CD8-positive, alpha-beta memory T cell (primary cell): ENCODE results near the gene IKZF1. TPM values are rescaled to one million over a fixed set of nuclear protein-coding genes. Genes with fewer than 3 reads are reported as not detected.
A peak's percentile ranks its signal among the peaks of the same experiment; 100 is the strongest.

Source experiments
- CTCF ChIA-PET: fragments of 350-600 bp; sonication (Branson Sonifier 250); formaldehyde crosslinking; loops from one replicate; lab custom pipeline; 2021; ENCODE audit warnings: antibody characterized with exemption; lab: Charles Lee
- POLR2A ChIA-PET: fragments of 350-600 bp; sonication (Branson Sonifier 250); formaldehyde crosslinking; loops from one replicate; lab custom pipeline; 2021; ENCODE audit warnings: antibody characterized with exemption; lab: Charles Lee
- DNase-seq, 5 donors: peaks; one replicate each; pipeline versions ENCODE4 v3.0.0 to v3.0.0-alpha.2; 2020 to 2022; ENCODE audit warnings: mixed read lengths in 1 of 5
- H3K27ac ChIP-seq: one replicate; pipeline ENCODE4 v1.7.0; 2013; ENCODE audit warnings: low read depth, mild to moderate bottlenecking, low read length, moderate library complexity
- H3K27me3 ChIP-seq: 2 replicates; pipeline ENCODE4 v1.7.0; 2013; ENCODE audit warnings: low read length, mild to moderate bottlenecking; ENCODE audit not compliant: insufficient read depth, poor library complexity, severe bottlenecking
- H3K36me3 ChIP-seq: 2 replicates; pipeline ENCODE4 v1.7.0; 2013; ENCODE audit warnings: mild to moderate bottlenecking, low read length, moderate library complexity; ENCODE audit not compliant: insufficient read depth
- H3K4me1 ChIP-seq: 2 replicates; pipeline ENCODE4 v1.7.0; 2013; ENCODE audit warnings: mild to moderate bottlenecking, low read length, moderate library complexity; ENCODE audit not compliant: insufficient read depth
- H3K4me3 ChIP-seq: 2 replicates; pipeline ENCODE4 v1.7.0; 2013; ENCODE audit warnings: mild to moderate bottlenecking, low read length
- H3K9me3 ChIP-seq: 2 replicates; pipeline ENCODE4 v1.7.0; 2013; ENCODE audit warnings: mild to moderate bottlenecking, low read length
- H3K27ac Mint-ChIP-seq, 8 donors: one replicate each; pipeline ENCODE4 v1.8.0; 2020 to 2021; ENCODE audit warnings: mixed read lengths in 8 of 8, mild to moderate bottlenecking in 6 of 8, inconsistent platforms in 3 of 8, moderate library complexity in 3 of 8
- H3K27me3 Mint-ChIP-seq, 2 donors: one replicate each; pipeline ENCODE4 v1.8.0; 2020 to 2021; ENCODE audit warnings: mixed read lengths in 2 of 2, mild to moderate bottlenecking in 1 of 2, moderate library complexity in 1 of 2
- H3K36me3 Mint-ChIP-seq, 3 donors: one replicate each; pipeline ENCODE4 v1.8.0; 2020 to 2021; ENCODE audit warnings: mixed read lengths in 3 of 3, inconsistent platforms in 1 of 3, mild to moderate bottlenecking in 1 of 3
- H3K4me1 Mint-ChIP-seq, 3 donors: one replicate each; pipeline ENCODE4 v1.8.0; 2020 to 2021; ENCODE audit warnings: mixed read lengths in 3 of 3, inconsistent platforms in 1 of 3, mild to moderate bottlenecking in 1 of 3
- H3K4me3 Mint-ChIP-seq, 7 donors: one replicate each; pipeline ENCODE4 v1.8.0; 2020 to 2021; ENCODE audit warnings: mixed read lengths in 7 of 7, mild to moderate bottlenecking in 6 of 7, moderate library complexity in 4 of 7, inconsistent platforms in 2 of 7
- H3K9me3 Mint-ChIP-seq, 5 donors: one replicate each; pipeline ENCODE4 v1.8.0; 2020 to 2022; ENCODE audit warnings: mixed read lengths in 5 of 5, mild to moderate bottlenecking in 3 of 5, moderate library complexity in 2 of 5, inconsistent platforms in 1 of 5
- polyA plus RNA-seq: library from polyadenylated mRNA; unstranded; fragments of 300-500 nt; fragmentation: Illumina TruSeq; gene quantifications from one replicate; pipeline ENCODE4 v1.2.3, GENCODE V29; 2021
- total RNA-seq, 2 experiments: library from RNA; stranded (reverse); gene quantifications; one replicate each; pipeline ENCODE4 v1.2.3, GENCODE V29; 2021

IKZF1 gene
- total and polyA plus RNA-seq, 3 experiments from 2014 or later = 225 to 238 (median 226) TPM

- CTCF ChIA-PET = interaction anchor here (2.3 kb wide), 1 partner anchor 38 kb away, joined by 8 read pairs; no protein-coding TSS in a partner anchor
- peaks cover 77 to 100% (median 93%) of the 10 kb centered on the region in 3 donors for H3K4me1 Mint-ChIP-seq
- Histone ChIP-seq H3K4me3 (no peak overlapping the region), H3K36me3 (peaks cover 61% of the 10 kb centered on the region), H3K27ac (no peak overlapping the region), H3K27me3 (no peaks in the 10 kb centered on the region), H3K9me3 (no peaks in the 10 kb centered on the region), H3K4me1 (peaks cover 73% of the 10 kb centered on the region)
- H3K27me3 Mint-ChIP-seq = peaks cover 0 to 3% of the 10 kb centered on the region in 2 donors
- POLR2A ChIA-PET = interaction anchor here (0.6 to 1.0 kb wide), 2 partner anchors 48 to 174 kb away, joined by 3 read pairs; no protein-coding TSS in a partner anchor
- H3K27ac Mint-ChIP-seq = peak overlapping the region in 7 of 8 donors; percentile 33 to 87 (median 69)
- H3K36me3 Mint-ChIP-seq = peaks cover 12 to 98% (median 26%) of the 10 kb centered on the region in 3 donors
- H3K4me3 Mint-ChIP-seq = peak overlapping the region in 1 of 7 donors; percentile 7
- no peaks in the 10 kb centered on the region for H3K9me3 Mint-ChIP-seq
- no peak for DNase-seq
Observed at GRCh38 chr7:50379082-50379481, 74.6 kb downstream of the IKZF1 start.

- Mint-ChIP-seq H3K27ac (peak overlapping the region in 7 of 8 donors; percentile 16 to 87 (median 58)), H3K4me3 (peak overlapping the region in 3 of 7 donors; percentile 14 to 19 (median 18)), H3K36me3 (peaks cover 12 to 98% (median 24%) of the 10 kb centered on the region in 3 donors), H3K4me1 (peaks cover 77 to 100% (median 93%) of the 10 kb centered on the region in 3 donors), H3K27me3 (peaks cover 0 to 3% of the 10 kb centered on the region in 2 donors), H3K9me3 (no peaks in the 10 kb centered on the region)
- H3K27me3 ChIP-seq = no peaks in the 10 kb centered on the region
- ChIA-PET POLR2A (interaction anchor here (0.6 to 1.0 kb wide), 3 partner anchors 24 to 174 kb away, joined by 3 read pairs; no protein-coding TSS in a partner anchor), CTCF (interaction anchor here (0.9 to 1.5 kb wide), 2 partner anchors 12 to 64 kb away, joined by 3 to 4 read pairs; no protein-coding TSS in a partner anchor)
- no peak overlapping the region for H3K4me3 ChIP-seq
- no peak overlapping the region for H3K27ac ChIP-seq
- H3K36me3 ChIP-seq = peaks cover 66% of the 10 kb centered on the region
- H3K4me1 ChIP-seq = peaks cover 73% of the 10 kb centered on the region
- DNase-seq = no peak
- no peaks in the 10 kb centered on the region for H3K9me3 ChIP-seq
Observed at GRCh38 chr7:50379539-50379938, 75.0 kb downstream of the IKZF1 start.

GRCh38 chr7:50382455-50382854 is 77.9 kb downstream of the IKZF1 start:
- no peaks in the 10 kb centered on the region for H3K27me3 ChIP-seq
- H3K4me3 ChIP-seq = no peak overlapping the region
- Mint-ChIP-seq H3K4me3 (no peak overlapping the region), H3K36me3 (peaks cover 5 to 98% (median 25%) of the 10 kb centered on the region in 3 donors), H3K4me1 (peaks cover 71 to 96% (median 81%) of the 10 kb centered on the region in 3 donors), H3K27ac (peak overlapping the region in 6 of 8 donors; percentile 26 to 87 (median 60)), H3K9me3 (no peaks in the 10 kb centered on the region), H3K27me3 (peaks cover 0 to 3% of the 10 kb centered on the region in 2 donors)
- DNase-seq = no peak
- H3K36me3 ChIP-seq = peaks cover 65% of the 10 kb centered on the region
- H3K27ac ChIP-seq = no peak overlapping the region
- ChIA-PET CTCF (interaction anchor here (1.1 kb wide), 1 partner anchor 9 kb away, joined by 4 read pairs; no protein-coding TSS in a partner anchor), POLR2A (interaction anchor here (0.6 kb wide), 1 partner anchor 12 kb away, joined by 3 read pairs; no protein-coding TSS in a partner anchor)
- peaks cover 61% of the 10 kb centered on the region for H3K4me1 ChIP-seq
- H3K9me3 ChIP-seq = no peaks in the 10 kb centered on the region

GRCh38 chr7:50387351-50387750 is 82.8 kb downstream of the IKZF1 start:
- no peaks in the 10 kb centered on the region for H3K9me3 ChIP-seq
- Mint-ChIP-seq H3K4me1 (peaks cover 67 to 94% (median 82%) of the 10 kb centered on the region in 3 donors), H3K36me3 (peaks cover 14 to 96% (median 35%) of the 10 kb centered on the region in 3 donors), H3K27me3 (peaks cover 0 to 3% of the 10 kb centered on the region in 2 donors), H3K27ac (peak overlapping the region in 4 of 8 donors; percentile 8 to 86 (median 32)), H3K9me3 (no peaks in the 10 kb centered on the region), H3K4me3 (no peak overlapping the region)
- H3K36me3 ChIP-seq = peaks cover 89% of the 10 kb centered on the region
- DNase-seq = no peak
- no peaks in the 10 kb centered on the region for H3K27me3 ChIP-seq
- no peak overlapping the region for H3K27ac ChIP-seq
- POLR2A ChIA-PET = no interaction called here
- CTCF ChIA-PET = interaction anchor here (1.7 kb wide), 1 partner anchor 182 kb away, joined by 4 read pairs; no protein-coding TSS in a partner anchor
- no peak overlapping the region for H3K4me3 ChIP-seq
- H3K4me1 ChIP-seq = peaks cover 62% of the 10 kb centered on the region

- Mint-ChIP-seq H3K4me3 (peak overlapping the region in 1 of 7 donors; percentile 3), H3K27ac (peak overlapping the region; percentile 31 to 97 (median 85)), H3K9me3 (no peaks in the 10 kb centered on the region), H3K36me3 (peaks cover 29 to 95% (median 46%) of the 10 kb centered on the region in 3 donors), H3K4me1 (peaks cover 72 to 94% (median 85%) of the 10 kb centered on the region in 3 donors), H3K27me3 (peaks cover 0 to 4% of the 10 kb centered on the region in 2 donors)
- no peaks in the 10 kb centered on the region for H3K27me3 ChIP-seq
- no peak for DNase-seq
- POLR2A ChIA-PET = no interaction called here
- CTCF ChIA-PET = no interaction called here
- no peak overlapping the region for H3K27ac ChIP-seq
- peaks cover 83% of the 10 kb centered on the region for H3K36me3 ChIP-seq
- no peak overlapping the region for H3K4me3 ChIP-seq
- no peaks in the 10 kb centered on the region for H3K9me3 ChIP-seq
- peaks cover 76% of the 10 kb centered on the region for H3K4me1 ChIP-seq
Observed at GRCh38 chr7:50389961-50390360, 85.4 kb downstream of the IKZF1 start.

- POLR2A ChIA-PET = no interaction called here
- Histone ChIP-seq H3K4me3 (no peak overlapping the region), H3K4me1 (peaks cover 82% of the 10 kb centered on the region)
Observed at GRCh38 chr7:50391386-50391785, 86.9 kb downstream of the IKZF1 start.

GRCh38 chr7:50393076-50393475 is 88.6 kb downstream of the IKZF1 start:
- Histone ChIP-seq H3K27ac (no peak overlapping the region), H3K9me3 (no peaks in the 10 kb centered on the region), H3K36me3 (peaks cover 71% of the 10 kb centered on the region), H3K27me3 (no peaks in the 10 kb centered on the region), H3K4me1 (peaks cover 98% of the 10 kb centered on the region), H3K4me3 (peak overlapping the region; percentile 3)
- Mint-ChIP-seq H3K4me1 (peaks cover 90 to 100% (median 98%) of the 10 kb centered on the region in 3 donors), H3K27me3 (peaks cover 0 to 4% of the 10 kb centered on the region in 2 donors), H3K27ac (peak overlapping the region; percentile 86 to 96 (median 94)), H3K36me3 (peaks cover 33 to 91% (median 46%) of the 10 kb centered on the region in 3 donors), H3K9me3 (no peaks in the 10 kb centered on the region), H3K4me3 (peak overlapping the region; percentile 18 to 85 (median 80))
- DNase-seq = no peak
- POLR2A ChIA-PET = interaction anchor here (1.0 to 2.1 kb wide), 3 partner anchors 8 to 62 kb away, joined by 3 to 6 read pairs (median 4); no protein-coding TSS in a partner anchor
- CTCF ChIA-PET = interaction anchor here (1.2 to 3.0 kb wide), 5 partner anchors 12 to 187 kb away, joined by 3 to 19 read pairs (median 4); no protein-coding TSS in a partner anchor

More at GRCh38 chr7:50391386-50391785, 86.9 kb downstream of the IKZF1 start:
- Mint-ChIP-seq H3K9me3 (no peaks in the 10 kb centered on the region), H3K36me3 (peaks cover 29 to 91% (median 44%) of the 10 kb centered on the region in 3 donors), H3K4me1 (peaks cover 79 to 93% (median 93%) of the 10 kb centered on the region in 3 donors), H3K27me3 (peaks cover 0 to 4% of the 10 kb centered on the region in 2 donors), H3K4me3 (peak overlapping the region in 5 of 7 donors; percentile 16 to 57 (median 41)), H3K27ac (peak overlapping the region; percentile 61 to 95 (median 84))
- no peak overlapping the region for H3K27ac ChIP-seq
- DNase-seq = no peak
- no peaks in the 10 kb centered on the region for H3K9me3 ChIP-seq
- H3K36me3 ChIP-seq = peaks cover 75% of the 10 kb centered on the region
- H3K27me3 ChIP-seq = no peaks in the 10 kb centered on the region
- CTCF ChIA-PET = interaction anchor here (1.7 to 3.0 kb wide), 3 partner anchors 23 to 186 kb away, joined by 4 to 19 read pairs (median 16); no protein-coding TSS in a partner anchor
